HL-60 (cell line): ENCODE measurements around the gene GORASP2.
"Not testable (repeated sequence)": the region's sequence is repeated elsewhere in the genome, so short reads cannot be mapped to it uniquely, and the experiment has no call there.

ENCODE experiments used
- DNase-seq, 2 experiments: peaks; one replicate each; pipeline ENCODE4 v3.0.0-alpha.2; 2010 to 2020; ENCODE audit warnings: low read depth in 1 of 2, low spot score in 1 of 2
- H3K27ac ChIP-seq: fragments of 250-450 bp; sonication (Bioruptor Pico); replicated peaks from 2 replicates; pipeline ENCODE4 v1.5.1; 2020; ENCODE audit warnings: mild to moderate bottlenecking, moderate library complexity
- H3K27me3 ChIP-seq: fragments of 250-450 bp; sonication (Bioruptor Pico); 2 replicates; pipeline ENCODE4 v1.5.1; 2021; ENCODE audit warnings: mild to moderate bottlenecking, moderate library complexity; ENCODE audit not compliant: insufficient read depth, poor library complexity, severe bottlenecking
- H3K4me3 ChIP-seq: replicated peaks from 2 replicates; pipeline ENCODE4 v1.5.1; 2011; ENCODE audit warnings: mild to moderate bottlenecking, control low read depth, low read length; ENCODE audit not compliant: insufficient read depth
- CTCF ChIP-seq: IDR thresholded peaks from one replicate; pipeline ENCODE4 v1.5.1; 2011; ENCODE audit warnings: low read length, control low read depth, inconsistent platforms; ENCODE audit not compliant: insufficient read depth
- GABPA ChIP-seq: IDR thresholded peaks from 2 replicates; pipeline ENCODE4 v1.6.1; 2012; ENCODE audit warnings: low read depth
- POLR2AphosphoS5 ChIP-seq: IDR thresholded peaks from 2 replicates; pipeline ENCODE4 v1.6.1; 2012; ENCODE audit warnings: low read depth
- REST ChIP-seq: IDR thresholded peaks from 2 replicates; pipeline ENCODE4 v1.6.1; 2012; ENCODE audit warnings: low read depth; ENCODE audit not compliant: insufficient replicate concordance
- SPI1 ChIP-seq: IDR thresholded peaks from 2 replicates; pipeline ENCODE4 v1.6.1; 2012; ENCODE audit warnings: low read depth, mild to moderate bottlenecking, borderline replicate concordance

Gene GORASP2

GRCh38 chr2:170917957-170918356 is 11.1 kb upstream of the GORASP2 start:
- no peak for DNase-seq
- TF ChIP-seq POLR2AphosphoS5 (no peak), SPI1 (no peak), GABPA (no peak), CTCF (no peak), REST (no peak)
- H3K27me3 ChIP-seq = no peaks in the 10 kb centered on the region
- H3K4me3 ChIP-seq = no peak overlapping the region
- no peak overlapping the region for H3K27ac ChIP-seq

GRCh38 chr2:170921873-170922272 is 7.2 kb upstream of the GORASP2 start:
- H3K27ac ChIP-seq, DNase-seq, H3K27me3 ChIP-seq, H3K4me3 ChIP-seq: not testable (repeated sequence)

GRCh38 chr2:170922634-170923494 is 6.2 kb upstream of the GORASP2 start:
- DNase-seq = no peak
- H3K27ac ChIP-seq = no peak overlapping the region
- TF ChIP-seq REST (no peak), POLR2AphosphoS5 (no peak), CTCF (no peak), GABPA (no peak), SPI1 (no peak)

GRCh38 chr2:170923799-170924198 is 5.3 kb upstream of the GORASP2 start:
- TF ChIP-seq REST = no peak
- no peak for TF ChIP-seq GABPA
- no peak for TF ChIP-seq SPI1
- TF ChIP-seq POLR2AphosphoS5 = no peak
- TF ChIP-seq CTCF = no peak
- H3K4me3 ChIP-seq = no peak overlapping the region
- no peak for DNase-seq
- H3K27me3 ChIP-seq = no peaks in the 10 kb centered on the region
- no peak overlapping the region for H3K27ac ChIP-seq

More at GRCh38 chr2:170922634-170923494, 6.2 kb upstream of the GORASP2 start:
- Histone ChIP-seq H3K27me3 (no peaks in the 10 kb centered on the region), H3K4me3 (no peak overlapping the region)
